Esophagus squamous epithelium (tissue), 5 donors: ENCODE measurements around the gene PPP2R3A. TPM values are rescaled to one million over a fixed set of nuclear protein-coding genes. Genes with fewer than 3 reads are reported as not detected.
"Not testable (repeated sequence)": the region's sequence is repeated elsewhere in the genome, so short reads cannot be mapped to it uniquely, and the experiment has no call there.

Experiments
- DNase-seq: peaks from one replicate; lab custom pipeline; 2025; lab: John Stamatoyannopoulos, UW
- H3K27ac ChIP-seq, 4 donors: fragments of 200-600 bp; sonication (generic); one replicate each; pipeline ENCODE4 v1.5.1; 2016 to 2019; ENCODE audit warnings: mild to moderate bottlenecking in 1 of 4
- H3K27me3 ChIP-seq, 4 donors: fragments of 200-600 bp; sonication (generic); 1 replicate in 3 of 4; 2 replicates in 1 of 4; pipeline versions ENCODE4 v1.5.1 to v1.6.0; 2017 to 2021; ENCODE audit warnings: antibody characterized with exemption in 1 of 4
- H3K36me3 ChIP-seq, 3 donors: fragments of 200-600 bp; sonication (generic); one replicate each; pipeline ENCODE4 v1.5.1; 2016 to 2019
- H3K4me1 ChIP-seq, 3 donors: fragments of 200-600 bp; sonication (generic); one replicate each; pipeline ENCODE4 v1.5.1; 2017 to 2019
- H3K4me3 ChIP-seq, 4 donors: fragments of 200-600 bp; sonication (generic); 1 replicate in 3 of 4; 2 replicates in 1 of 4; pipeline ENCODE4 v1.5.1; 2016 to 2019; ENCODE audit warnings: mild to moderate bottlenecking in 2 of 4, moderate library complexity in 1 of 4
- H3K9me3 ChIP-seq, 3 donors: fragments of 200-600 bp; sonication (generic); one replicate each; pipeline ENCODE4 v1.5.1; 2016 to 2019
- CTCF ChIP-seq, 6 experiments: fragments of 450-650 bp in 4 of 6; fragments of 200-600 bp in 2 of 6; sonication (generic) in 2 of 6; IDR thresholded peaks; one replicate each; pipeline ENCODE4 v1.5.1; 2016 to 2019; ENCODE audit warnings: antibody characterized with exemption in 6 of 6, mild to moderate bottlenecking in 4 of 6, moderate library complexity in 4 of 6
- POLR2A ChIP-seq, 4 donors: fragments of 450-650 bp; IDR thresholded peaks; one replicate each; pipeline ENCODE4 v1.6.1; 2017; ENCODE audit warnings: antibody characterized with exemption in 4 of 4, mild to moderate bottlenecking in 4 of 4, moderate library complexity in 3 of 4
- WGBS, 2 donors: methylation state at CpG; one replicate each; pipeline ENCODE4 v1.1.5; 2018; 5-methylcytosine and 5-hydroxymethylcytosine counted together
- intact Hi-C: fragments of 100-400 bp; cut with DNase I; formaldehyde crosslinking; loops from one replicate; pipeline ENCODE4 v1.15.0; 2022
- total RNA-seq, 4 donors: library from RNA; depleted of rRNA; stranded (reverse); fragments of >200 nt; gene quantifications; one replicate each; pipeline ENCODE4 v1.1.0, GENCODE V29; 2016
- donor health status: DM: yes; HTN: yes; CAD: no.

Gene PPP2R3A
- total RNA-seq, 4 donors from 2014 or later, result 9.4 to 15.6 (median 13.6) TPM

DNA sequence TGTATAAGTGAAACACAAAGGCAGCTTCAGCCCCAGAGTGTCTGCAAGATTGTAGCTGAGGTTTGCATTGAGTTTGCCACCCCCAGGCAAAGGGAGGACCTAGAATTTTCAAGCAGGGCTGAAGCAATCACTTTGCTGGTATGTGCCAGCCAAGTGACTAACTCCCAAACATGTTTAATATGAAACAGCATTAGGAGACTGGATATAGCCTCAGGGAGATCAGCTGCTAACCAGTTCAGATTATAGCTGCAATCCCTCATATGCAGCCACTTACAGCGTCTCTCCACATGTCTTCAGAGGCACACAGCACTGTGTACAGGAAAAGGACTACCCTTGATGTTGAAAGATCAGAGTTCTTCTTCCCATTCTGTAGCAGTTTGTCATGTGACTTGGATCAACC lies 38.4 kb upstream of the PPP2R3A start:
- 50% methylated on average over 1 of the region's 1 CpG; no CpG with 5 or more reads in 1 of the 2 donors for WGBS, 2 donors

GRCh38 chr3:135929670-135930069 lies 35.9 kb upstream of the PPP2R3A start:
- TF ChIP-seq CTCF (IDR thresholded peaks at IDR 0.05) (peak in 1 of 6 experiments; percentile 23), POLR2A (IDR thresholded peaks at IDR 0.05) (no peak)
- H3K4me1 ChIP-seq, result peaks cover 5 to 44% (median 7%) of the 10 kb centered on the region in 3 donors
- no peak overlapping the region for H3K4me3 ChIP-seq
- intact Hi-C loops, result no loop called here
- 27 to 29% methylated on average over 1 of the region's 1 CpG for WGBS, 2 donors
- no peaks in the 10 kb centered on the region for H3K9me3 ChIP-seq
- no peaks in the 10 kb centered on the region for H3K27me3 ChIP-seq
- H3K27ac ChIP-seq, result peak overlapping the region in 2 of 4 donors; percentile 16 to 26
- no peaks in the 10 kb centered on the region for H3K36me3 ChIP-seq
- DNase-seq, result no peak

More for the DNA sequence above, 38.4 kb upstream of the PPP2R3A start:
- peaks cover 5 to 40% (median 7%) of the 10 kb centered on the region in 3 donors for H3K4me1 ChIP-seq
- H3K27ac ChIP-seq, result peak overlapping the region in 2 of 4 donors; percentile 26 to 37
- TF ChIP-seq POLR2A (IDR thresholded peaks at IDR 0.05) (no peak), CTCF (IDR thresholded peaks at IDR 0.05) (peak in 1 of 6 experiments; percentile 12)
- no peaks in the 10 kb centered on the region for H3K27me3 ChIP-seq
- no peaks in the 10 kb centered on the region for H3K36me3 ChIP-seq
- no peaks in the 10 kb centered on the region for H3K9me3 ChIP-seq
- no peak for DNase-seq
- no peak overlapping the region for H3K4me3 ChIP-seq
- intact Hi-C loops, result no loop called here

DNA sequence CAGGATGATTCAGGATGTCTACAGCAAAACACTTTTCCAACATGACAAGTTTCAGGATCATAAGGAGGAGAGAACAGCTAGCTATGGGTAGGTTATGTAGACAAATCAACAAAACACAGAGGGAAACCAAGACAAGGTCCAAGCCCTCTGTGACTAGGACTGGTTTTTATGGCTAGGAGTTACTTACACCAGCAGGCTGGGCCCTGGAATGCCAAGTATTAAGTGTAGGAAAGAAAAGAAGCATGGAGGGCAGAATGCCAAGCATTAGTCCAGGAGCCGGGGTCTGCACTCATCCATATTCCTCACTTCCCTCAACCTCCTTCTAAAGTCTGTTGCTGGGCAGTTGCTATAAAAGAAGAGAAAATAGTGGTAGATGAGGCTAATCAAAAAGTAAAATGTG lies 35.3 kb upstream of the PPP2R3A start:
- Histone ChIP-seq H3K27me3 (no peaks in the 10 kb centered on the region), H3K27ac (peak overlapping the region in 2 of 4 donors; percentile 16 to 26)

GRCh38 chr3:135935171-135935570 lies 30.4 kb upstream of the PPP2R3A start:
- intact Hi-C loops, H3K27ac ChIP-seq, DNase-seq, H3K9me3 ChIP-seq, H3K36me3 ChIP-seq, H3K4me3 ChIP-seq, H3K27me3 ChIP-seq: not testable (repeated sequence)
- H3K4me1 ChIP-seq, result peaks cover 0 to 20% (median 0%) of the 10 kb centered on the region in 3 donors
- 66 to 67% methylated on average over 4 to 5 of the region's 5 CpGs for WGBS, 2 donors

More for the DNA sequence above, 35.3 kb upstream of the PPP2R3A start:
- H3K9me3 ChIP-seq, result no peaks in the 10 kb centered on the region
- intact Hi-C loops, result no loop called here
- TF ChIP-seq POLR2A (IDR thresholded peaks at IDR 0.05) (no peak), CTCF (IDR thresholded peaks at IDR 0.05) (no peak)
- peaks cover 5 to 50% (median 7%) of the 10 kb centered on the region in 3 donors for H3K4me1 ChIP-seq
- no peak overlapping the region for H3K4me3 ChIP-seq
- H3K36me3 ChIP-seq, result no peaks in the 10 kb centered on the region
- WGBS, 2 donors, result 47 to 58% methylated on average over 1 of the region's 1 CpG
- DNase-seq, result no peak

- 63 to 94% methylated on average over 1 of the region's 1 CpG for WGBS, 2 donors
- H3K9me3 ChIP-seq, H3K4me3 ChIP-seq, DNase-seq, H3K36me3 ChIP-seq, intact Hi-C loops, H3K27ac ChIP-seq, H3K27me3 ChIP-seq: not testable (repeated sequence)
- H3K4me1 ChIP-seq, result peaks cover 0 to 16% (median 0%) of the 10 kb centered on the region in 3 donors
Measured at GRCh38 chr3:135937766-135938165, 27.8 kb upstream of the PPP2R3A start.

GRCh38 chr3:135944831-135945230 lies 20.7 kb upstream of the PPP2R3A start:
- WGBS, 2 donors, result 86 to 100% methylated on average over 2 of the region's 2 CpGs
- peaks cover 0 to 5% (median 0%) of the 10 kb centered on the region in 4 donors for H3K27me3 ChIP-seq
- H3K4me3 ChIP-seq, result no peak overlapping the region
- no peak for TF ChIP-seq CTCF (IDR thresholded peaks at IDR 0.05)
- TF ChIP-seq POLR2A (IDR thresholded peaks at IDR 0.05), result no peak
- DNase-seq, result no peak
- no peak overlapping the region for H3K27ac ChIP-seq
- H3K9me3 ChIP-seq, result no peaks in the 10 kb centered on the region
- H3K4me1 ChIP-seq, result no peaks in the 10 kb centered on the region
- no peaks in the 10 kb centered on the region for H3K36me3 ChIP-seq
- intact Hi-C loops, result no loop called here
